Lung (tissue), 12 donors: ENCODE results near the gene B3GNT4. TPM values are rescaled to one million over a fixed set of nuclear protein-coding genes. Genes with fewer than 3 reads are reported as not detected.

Experiments
- ATAC-seq: fragments of 200-7000 bp; cut with Tn5 transposase; one replicate; pipeline ENCODE4 v1.9.1; 2020; ENCODE audit warnings: moderate number of reproducible peaks; ENCODE audit not compliant: insufficient read depth, low FRiP score
- DNase-seq, 3 donors: peaks; one replicate each; pipeline ENCODE4 v3.0.0-alpha.2; 2013 to 2017
- H3K27ac ChIP-seq, 2 donors: one replicate each; pipeline ENCODE4 v1.5.1; 2013; ENCODE audit warnings: mild to moderate bottlenecking in 2 of 2, moderate library complexity in 2 of 2, control low read depth in 1 of 2, inconsistent platforms in 1 of 2, low read depth in 1 of 2, low read length in 1 of 2
- H3K27me3 ChIP-seq, 3 donors: one replicate each; pipeline ENCODE4 v1.5.1; 2013; ENCODE audit warnings: low read length in 2 of 3; ENCODE audit not compliant: control insufficient read depth in 3 of 3, insufficient read depth in 3 of 3
- H3K36me3 ChIP-seq, 4 donors: one replicate each; pipeline ENCODE4 v1.5.1; 2013; ENCODE audit warnings: low read length in 4 of 4, mild to moderate bottlenecking in 1 of 4, moderate library complexity in 1 of 4; ENCODE audit not compliant: control insufficient read depth in 4 of 4, insufficient read depth in 4 of 4
- H3K4me1 ChIP-seq, 5 donors: one replicate each; pipeline ENCODE4 v1.5.1; 2013; ENCODE audit warnings: low read length in 5 of 5, mild to moderate bottlenecking in 2 of 5, moderate library complexity in 1 of 5; ENCODE audit not compliant: control insufficient read depth in 5 of 5, insufficient read depth in 5 of 5
- H3K4me3 ChIP-seq: one replicate; pipeline ENCODE4 v1.5.1; 2013; ENCODE audit warnings: mild to moderate bottlenecking, control low read depth, moderate library complexity
- H3K9ac ChIP-seq, 2 donors: one replicate each; pipeline ENCODE4 v1.5.1; 2013; ENCODE audit warnings: low read length in 2 of 2, control low read depth in 1 of 2; ENCODE audit not compliant: insufficient read depth in 1 of 2
- H3K9me3 ChIP-seq, 4 donors: one replicate each; pipeline ENCODE4 v1.5.1; 2013; ENCODE audit warnings: low read length in 3 of 4, mild to moderate bottlenecking in 1 of 4, moderate library complexity in 1 of 4; ENCODE audit not compliant: control insufficient read depth in 4 of 4, insufficient read depth in 3 of 4
- CTCF ChIP-seq: IDR thresholded peaks from 2 replicates; pipeline ENCODE4 v1.5.1; 2012; ENCODE audit warnings: mild to moderate bottlenecking; ENCODE audit errors: control extremely low read depth, extremely low read depth
- WGBS, 2 donors: extraction: QIAGEN DNeasy Blood & Tissue Kit; methylation state at CpG; one replicate each; pipeline ENCODE4 v1.1.7; 2013; 5-methylcytosine and 5-hydroxymethylcytosine counted together
- polyA plus RNA-seq, 2 donors: library from polyadenylated mRNA; stranded (reverse); fragments of 200-250 nt; gene quantifications; one replicate each; pipeline ENCODE4 v1.2.1, GENCODE V29; 2013
- total RNA-seq, 2 donors: library from RNA; depleted of rRNA in 1 of 2; stranded (reverse); fragments of >200 nt in 1 of 2; gene quantifications; one replicate each; pipeline ENCODE4 v1.2.1, GENCODE V29; 2014 to 2021
- donor health status: control.
- donor health status: control.
- donor health status: Bipolar disorder and iron deficiency.
- donor health status: healthy.
- donor health status: DM: yes; HTN: yes; CAD: no.

Gene B3GNT4
- total and polyA plus RNA-seq, 4 donors: 0.43 to 0.80 (median 0.49) TPM; not detected in 1

GRCh38 chr12:122159882-122160281 lies 43.6 kb upstream of the B3GNT4 start:
- Histone ChIP-seq H3K9me3 (no peaks in the 10 kb centered on the region), H3K27me3 (no peaks in the 10 kb centered on the region), H3K4me3 (no peak overlapping the region), H3K4me1 (no peaks in the 10 kb centered on the region), H3K36me3 (no peaks in the 10 kb centered on the region), H3K9ac (no peak overlapping the region), H3K27ac (no peak overlapping the region)
- ATAC-seq (no peak), DNase-seq (no peak)
- no peak for TF ChIP-seq CTCF
- WGBS, 2 donors: 64 to 66% methylated on average over 4 of the region's 4 CpGs

GRCh38 chr12:122160761-122161160 lies 42.7 kb upstream of the B3GNT4 start:
- Histone ChIP-seq H3K4me3 (no peak overlapping the region), H3K4me1 (no peaks in the 10 kb centered on the region), H3K9ac (no peak overlapping the region), H3K27ac (no peak overlapping the region), H3K36me3 (no peaks in the 10 kb centered on the region), H3K27me3 (no peaks in the 10 kb centered on the region), H3K9me3 (no peaks in the 10 kb centered on the region)
- no peak for TF ChIP-seq CTCF
- no peak for DNase-seq
- 81 to 93% methylated on average over 11 of the region's 11 CpGs for WGBS, 2 donors
- no peak for ATAC-seq

DNA sequence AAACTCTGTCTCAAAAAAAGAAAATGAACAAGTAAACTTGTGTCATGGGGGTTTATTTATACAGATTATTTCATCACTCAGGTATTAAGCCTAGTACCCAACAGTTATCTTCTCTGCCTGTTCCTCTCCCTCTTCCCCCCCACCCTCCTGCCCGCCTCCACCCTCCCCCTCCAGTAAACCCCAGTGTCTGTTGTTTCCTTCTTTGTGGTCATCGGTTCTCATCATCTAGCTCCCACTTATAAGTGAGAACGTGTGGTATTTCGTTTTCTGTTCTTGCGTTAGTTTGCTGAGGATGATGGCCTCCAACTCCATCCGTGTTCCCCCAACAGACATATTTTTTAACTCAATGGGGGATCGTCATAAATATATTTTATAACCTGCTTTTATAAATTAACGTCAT lies 41.8 kb upstream of the B3GNT4 start:
- no peak overlapping the region for H3K4me3 ChIP-seq
- no peak for TF ChIP-seq CTCF
- H3K36me3 ChIP-seq: no peaks in the 10 kb centered on the region
- DNase-seq: no peak
- H3K4me1 ChIP-seq: no peaks in the 10 kb centered on the region
- 43 to 71% methylated on average over 8 of the region's 8 CpGs for WGBS, 2 donors
- H3K9me3 ChIP-seq: no peaks in the 10 kb centered on the region
- no peak for ATAC-seq
- no peaks in the 10 kb centered on the region for H3K27me3 ChIP-seq
- H3K9ac ChIP-seq: no peak overlapping the region
- no peak overlapping the region for H3K27ac ChIP-seq

DNA sequence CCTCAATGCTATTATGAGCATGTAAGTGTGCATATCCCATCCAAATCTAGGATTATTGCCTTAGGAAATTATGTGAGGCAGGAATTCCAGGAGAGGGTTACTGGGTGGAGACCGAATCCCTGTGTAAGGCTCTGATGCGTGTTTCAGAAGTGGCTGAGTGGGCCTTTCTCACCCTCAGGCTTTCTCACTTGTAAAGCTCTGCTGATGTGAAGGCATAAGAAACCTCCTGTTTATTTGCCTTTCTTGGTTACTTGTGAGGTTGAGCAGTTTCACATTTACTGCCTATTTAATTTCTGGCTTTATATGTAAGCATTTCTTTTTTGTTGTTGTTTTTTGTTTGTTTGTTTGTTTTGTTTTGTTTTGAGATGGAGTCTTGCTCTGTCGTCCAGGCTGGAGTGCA lies 40.5 kb upstream of the B3GNT4 start:
- H3K9ac ChIP-seq: no peak overlapping the region

More for the DNA sequence above, 40.5 kb upstream of the B3GNT4 start:
- Histone ChIP-seq H3K4me3 (no peak overlapping the region), H3K27me3 (peaks cover 0 to 2% (median 0%) of the 10 kb centered on the region in 3 donors), H3K36me3 (no peaks in the 10 kb centered on the region), H3K27ac (no peak overlapping the region), H3K4me1 (no peaks in the 10 kb centered on the region), H3K9me3 (no peaks in the 10 kb centered on the region)
- WGBS, 2 donors: 79 to 87% methylated on average over 3 of the region's 3 CpGs
- no peak for ATAC-seq
- no peak for TF ChIP-seq CTCF
- no peak for DNase-seq
